AG04449 (cell line): Measurements from ENCODE around the gene KDM6A.
"Not testable (repeated sequence)": the region's sequence is repeated elsewhere in the genome, so short reads cannot be mapped to it uniquely, and the experiment has no call there.

Experiments
- CTCF ChIA-PET: fragments of 350-600 bp; formaldehyde crosslinking; extraction: SDS; loops from one replicate; lab custom pipeline; 2021; ENCODE audit warnings: antibody characterized with exemption; lab: Yijun Ruan, JAX
- POLR2A ChIA-PET: fragments of 400-600, 350-600 bp; formaldehyde crosslinking; extraction: SDS; loops from one replicate; lab custom pipeline; 2020; ENCODE audit warnings: antibody characterized with exemption, inconsistent platforms; lab: Yijun Ruan, JAX
- DNase-seq: peaks from one replicate; pipeline ENCODE4 v3.0.0-alpha.2; 2010; ENCODE audit warnings: low read depth, low spot score
- H3K4me3 ChIP-seq: 2 replicates; pipeline ENCODE4 v1.5.1; 2011; ENCODE audit warnings: low read depth, mild to moderate bottlenecking, control low read depth, low read length
- CTCF ChIP-seq: IDR thresholded peaks from one replicate; pipeline ENCODE4 v1.5.1; 2011; ENCODE audit warnings: mild to moderate bottlenecking, moderate library complexity, low read length, control low read depth, inconsistent platforms; ENCODE audit not compliant: insufficient read depth; ENCODE audit errors: missing control alignments

The KDM6A gene

GRCh38 chrX:44904542-44905115 lies 31.6 kb downstream of the KDM6A start:
- no peak for TF ChIP-seq CTCF
- POLR2A ChIA-PET, result no interaction called here
- CTCF ChIA-PET, result interaction anchor here (1.4 kb wide), 1 partner anchor 165 kb away, joined by 3 read pairs; no protein-coding TSS in a partner anchor
- no peak overlapping the region for H3K4me3 ChIP-seq
- DNase-seq, result no peak

GRCh38 chrX:44906041-44906440 lies 33.1 kb downstream of the KDM6A start:
- DNase-seq, result no peak
- H3K4me3 ChIP-seq, result no peak overlapping the region
- CTCF ChIA-PET, result interaction anchor here (1.0 kb wide), 1 partner anchor 9 kb away, joined by 3 read pairs; no protein-coding TSS in a partner anchor
- POLR2A ChIA-PET, result no interaction called here
- TF ChIP-seq CTCF, result no peak

DNA sequence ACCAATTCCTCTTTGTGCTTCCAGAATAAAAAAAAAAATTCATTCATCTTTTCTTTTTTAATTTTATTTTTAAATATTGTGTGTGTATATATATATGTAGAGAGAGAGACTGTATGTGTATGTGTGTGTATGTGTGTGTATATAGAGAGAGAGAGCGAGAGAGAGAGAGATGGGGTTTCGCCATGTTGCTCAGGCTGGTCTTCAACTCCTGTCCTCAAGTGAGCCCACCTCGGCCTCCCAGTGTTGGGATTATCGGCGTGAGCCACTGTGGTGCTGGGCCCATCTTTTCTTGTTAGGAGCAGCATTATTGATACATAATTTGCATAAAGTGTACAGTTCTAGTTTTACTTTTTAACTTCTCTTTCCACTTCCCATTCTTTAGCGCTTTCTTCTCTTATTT lies 33.6 kb downstream of the KDM6A start:
- POLR2A ChIA-PET, result no interaction called here
- TF ChIP-seq CTCF, result no peak
- no peak for DNase-seq
- no peak overlapping the region for H3K4me3 ChIP-seq
- CTCF ChIA-PET, result no interaction called here

GRCh38 chrX:44908153-44908552 lies 35.2 kb downstream of the KDM6A start:
- ChIA-PET POLR2A (no interaction called here), CTCF (no interaction called here)
- no peak for DNase-seq
- H3K4me3 ChIP-seq, result no peak overlapping the region
- no peak for TF ChIP-seq CTCF

GRCh38 chrX:44908827-44909226 lies 35.8 kb downstream of the KDM6A start:
- ChIA-PET POLR2A (no interaction called here), CTCF (no interaction called here)
- DNase-seq, result no peak
- no peak for TF ChIP-seq CTCF
- no peak overlapping the region for H3K4me3 ChIP-seq

DNA sequence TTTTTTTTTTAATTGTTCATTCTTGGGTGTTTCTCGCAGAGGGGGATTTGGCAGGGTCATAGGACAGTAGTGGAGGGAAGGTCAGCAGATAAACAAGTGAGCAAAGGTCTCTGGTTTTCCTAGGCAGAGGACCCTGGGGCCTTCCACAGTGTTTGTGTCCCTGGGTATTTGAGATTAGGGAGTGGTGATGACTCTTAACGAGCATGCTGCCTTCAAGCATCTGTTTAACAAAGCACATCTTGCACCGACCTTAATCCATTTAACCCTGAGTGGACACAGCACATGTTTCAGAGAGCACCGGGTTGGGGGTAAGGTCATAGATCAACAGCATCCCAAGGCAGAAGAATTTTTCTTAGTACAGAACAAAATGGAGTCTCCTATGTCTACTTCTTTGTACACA lies 37.5 kb downstream of the KDM6A start:
- H3K4me3 ChIP-seq, DNase-seq, POLR2A ChIA-PET, CTCF ChIA-PET: not testable (repeated sequence)

DNA sequence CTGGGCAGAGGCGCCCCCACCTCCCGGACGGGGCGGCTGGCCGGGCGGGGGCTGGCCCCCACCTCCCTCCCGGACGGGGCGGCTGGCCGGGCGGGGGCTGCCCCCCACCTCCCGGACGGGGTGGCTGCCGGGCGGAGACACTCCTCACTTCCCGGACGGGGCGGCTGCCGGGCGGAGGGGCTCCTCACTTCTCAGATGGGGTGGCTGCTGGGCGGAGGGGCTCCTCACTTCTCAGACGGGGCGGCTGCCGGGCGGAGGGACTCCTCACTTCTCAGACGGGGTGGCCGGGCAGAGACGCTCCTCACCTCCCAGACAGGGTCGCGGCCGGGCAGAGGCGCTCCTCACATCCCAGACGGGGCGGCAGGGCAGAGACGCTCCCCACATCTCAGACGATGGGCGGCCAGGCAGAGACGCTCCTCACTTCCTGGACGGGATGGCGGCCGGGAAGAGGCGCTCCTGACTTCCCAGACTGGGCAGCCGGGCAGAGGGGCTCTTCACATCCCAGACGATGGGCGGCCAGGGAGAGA lies 38.1 kb downstream of the KDM6A start:
- CTCF ChIA-PET, POLR2A ChIA-PET, H3K4me3 ChIP-seq, DNase-seq: not testable (repeated sequence)
